HG02623 (cell line): ENCODE results near the gene NPTX1.

Source experiments
- ATAC-seq: cut with Tn5 transposase; IDR thresholded peaks from one replicate; pipeline ENCODE4 v1.9.1; 2021; ENCODE audit warnings: moderate library complexity; ENCODE audit not compliant: unreplicated experiment

Gene NPTX1

DNA sequence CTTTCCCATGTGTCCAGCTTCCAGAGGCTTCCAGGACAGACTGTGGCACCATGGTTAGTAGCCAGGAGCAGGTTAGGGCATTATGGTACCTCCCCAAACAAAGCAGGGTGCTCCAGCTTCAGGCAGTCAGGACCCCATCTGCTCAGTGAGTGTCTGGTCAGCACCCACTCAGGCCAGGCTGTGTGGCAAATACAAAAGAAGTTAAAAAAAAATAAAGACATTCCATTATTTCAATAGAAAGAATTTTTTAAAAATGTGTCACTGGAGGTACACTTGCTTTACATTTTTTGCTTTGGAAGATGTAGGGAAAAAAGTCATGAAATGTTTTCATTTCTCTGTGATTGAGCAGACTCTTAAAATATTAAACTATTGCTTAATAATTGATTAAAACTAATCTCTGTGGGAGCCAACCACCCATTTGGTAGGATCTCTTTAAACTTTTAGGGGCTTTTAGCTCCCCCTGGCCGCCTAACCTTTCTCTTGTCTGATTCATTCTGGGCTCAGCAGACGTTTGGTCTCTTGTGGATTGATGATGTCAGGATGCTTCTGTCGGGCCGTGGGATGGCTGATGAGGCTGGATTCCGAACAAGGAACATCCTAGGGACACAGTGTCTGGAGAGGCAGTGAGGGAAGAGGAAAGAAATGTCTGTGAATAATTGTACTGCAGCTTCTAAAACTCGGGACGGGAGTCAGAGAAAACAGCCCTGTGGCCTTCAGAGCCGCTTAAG lies 28.4 kb upstream of the NPTX1 start:
- ATAC-seq = no peak

DNA sequence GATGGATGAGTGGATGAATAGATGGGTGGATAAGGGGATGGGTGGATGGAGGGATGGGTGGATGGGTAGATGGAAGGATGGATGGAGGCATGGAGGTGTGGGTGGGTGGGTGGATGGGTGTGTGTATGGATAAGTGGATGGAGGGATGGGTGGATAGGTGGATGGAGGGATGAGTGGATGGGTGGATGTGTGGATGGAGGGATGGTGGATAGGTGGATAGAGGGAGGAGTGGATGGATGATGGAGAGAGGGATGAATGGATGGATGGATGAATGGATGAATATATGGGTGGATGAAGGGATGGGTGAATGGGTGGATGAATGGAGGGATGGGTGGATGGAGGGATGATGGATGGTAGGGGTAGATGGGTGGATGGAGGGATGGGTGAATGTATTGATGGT lies 27.5 kb upstream of the NPTX1 start:
- ATAC-seq = no peak

DNA sequence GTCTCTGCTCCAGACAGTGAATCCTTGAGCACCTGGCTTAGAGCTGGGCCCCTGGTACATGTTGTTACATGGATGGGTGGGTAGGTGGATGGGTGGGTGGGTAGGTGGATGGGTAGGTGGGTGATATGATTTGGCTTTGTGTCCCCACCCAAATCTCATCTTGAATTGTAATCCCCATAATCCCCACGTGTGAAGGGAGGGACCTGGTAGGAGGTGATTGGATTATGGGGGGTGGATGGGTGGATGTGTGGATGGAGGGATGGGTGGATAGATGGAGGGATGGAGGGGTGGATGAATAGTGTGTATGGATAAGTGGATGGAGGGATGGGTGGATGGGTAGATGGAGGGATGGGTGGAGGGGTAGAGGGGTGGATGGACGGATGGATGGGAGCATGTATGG lies 26.6 kb upstream of the NPTX1 start:
- no peak for ATAC-seq

DNA sequence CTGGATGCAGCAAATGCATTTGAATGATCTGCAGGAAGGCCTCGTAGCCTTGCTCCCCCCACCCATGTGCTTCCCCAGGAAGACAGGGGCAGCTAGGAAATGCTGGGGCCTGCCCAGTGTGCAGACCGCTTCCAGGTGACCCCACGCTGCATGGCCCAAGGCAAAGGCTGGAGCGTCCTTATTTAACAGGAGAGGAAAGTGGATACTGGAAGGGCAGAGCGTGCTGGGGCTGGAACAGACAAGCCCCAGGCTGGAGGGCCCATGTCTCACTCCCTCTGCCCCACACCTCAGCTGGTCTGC lies 26.1 kb upstream of the NPTX1 start:
- ATAC-seq = no peak

- no peak for ATAC-seq
These were observed 25.6 kb upstream of the NPTX1 start for GRCh38 chr17:80501741-80502577.

DNA sequence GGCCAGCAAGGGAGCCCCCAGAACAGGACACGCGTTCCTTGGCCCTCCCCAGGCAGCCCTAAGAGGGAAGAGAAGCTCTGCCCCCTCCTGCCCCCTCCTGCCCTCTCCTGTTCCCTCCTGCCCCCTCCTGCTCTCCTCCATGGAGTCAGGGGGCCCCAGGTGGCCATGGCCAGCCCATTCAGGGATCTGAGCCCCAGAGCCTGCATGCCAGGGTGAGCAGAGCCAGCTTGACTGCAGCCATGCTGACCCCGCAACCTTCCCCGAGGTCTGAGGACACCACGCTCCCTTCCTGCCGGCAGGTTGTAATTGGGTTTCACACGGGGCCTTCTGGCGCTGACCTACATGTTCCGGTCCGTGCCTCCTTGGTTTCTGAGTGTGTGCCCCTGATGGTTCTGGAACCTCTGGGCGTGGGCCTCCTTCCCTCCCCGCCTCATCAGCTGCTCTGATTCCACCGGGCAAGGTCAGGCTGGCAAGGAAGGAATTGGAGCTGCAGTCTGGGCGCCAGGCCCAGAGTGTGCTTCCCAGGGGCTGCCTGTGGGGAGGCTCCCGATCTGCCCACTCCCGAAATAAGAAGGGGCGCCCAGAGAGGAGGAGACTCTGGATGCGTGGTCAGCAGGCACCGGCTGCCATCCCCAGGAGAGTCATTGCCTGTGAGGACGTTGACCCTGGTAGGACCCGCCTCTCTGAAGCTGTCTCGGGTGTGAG lies 23.7 kb upstream of the NPTX1 start:
- ATAC-seq = no peak

GRCh38 chr17:80499560-80499959 lies 23.2 kb upstream of the NPTX1 start:
- ATAC-seq = no peak

GRCh38 chr17:80498920-80499410 lies 22.6 kb upstream of the NPTX1 start:
- no peak for ATAC-seq

DNA sequence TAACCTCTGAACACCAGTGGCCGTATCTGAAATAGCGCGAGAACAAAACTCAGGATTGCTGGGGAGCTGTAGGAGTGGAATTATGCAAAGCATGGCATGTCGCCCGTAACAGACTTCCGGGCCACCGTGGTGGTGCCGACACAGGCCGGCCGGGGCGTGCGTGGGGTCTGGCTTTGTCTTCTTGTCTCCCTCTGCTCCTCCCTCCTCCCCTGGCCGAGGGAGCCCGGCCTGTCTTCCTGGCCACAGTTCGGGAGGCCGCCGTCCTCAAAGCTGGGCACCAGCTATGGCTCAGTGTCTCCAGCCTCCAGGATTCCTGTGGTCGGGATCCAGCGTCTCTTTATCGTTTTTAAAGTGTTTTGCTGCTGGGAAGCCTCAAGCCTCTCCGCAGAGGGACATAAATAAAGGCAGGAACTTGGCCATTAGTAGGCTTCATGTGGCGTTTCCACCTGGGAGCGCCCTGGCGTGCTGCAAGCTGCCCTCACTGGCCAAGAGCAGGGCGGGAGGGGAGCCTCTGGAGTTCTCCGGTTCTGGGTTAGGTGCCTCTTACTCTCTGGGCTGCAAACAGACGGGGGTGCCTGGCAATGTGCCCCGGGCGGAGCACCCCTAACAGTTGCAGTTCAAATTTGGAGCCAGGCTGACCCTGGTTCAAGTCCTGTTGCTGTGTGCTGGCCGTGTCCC lies 22.0 kb upstream of the NPTX1 start:
- no peak for ATAC-seq

- ATAC-seq = no peak
These were observed 21.4 kb upstream of the NPTX1 start for GRCh38 chr17:80497726-80498241.

DNA sequence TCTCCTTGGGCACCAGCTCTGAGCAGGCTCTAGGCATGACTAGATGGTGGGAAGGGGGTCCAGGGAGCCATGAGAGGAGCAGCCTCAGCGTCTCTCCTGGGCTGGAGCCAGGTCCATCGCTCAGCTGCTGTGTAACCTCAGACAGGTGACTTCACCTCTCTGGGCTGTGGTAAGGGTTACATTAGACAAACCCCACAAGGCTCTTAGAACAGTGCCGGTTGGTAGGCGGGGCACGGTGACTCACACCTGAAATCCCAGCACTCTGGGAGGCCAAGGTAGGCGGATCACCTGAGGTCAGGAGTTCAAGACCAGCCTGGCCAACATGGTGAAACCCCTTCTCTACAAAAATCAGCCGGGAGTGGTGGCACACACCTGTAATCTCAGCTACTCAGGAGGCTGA lies 18.1 kb upstream of the NPTX1 start:
- ATAC-seq = no peak

GRCh38 chr17:80492343-80493136 lies 16.1 kb upstream of the NPTX1 start:
- no peak for ATAC-seq

- ATAC-seq = no peak
These were observed 15.3 kb upstream of the NPTX1 start for GRCh38 chr17:80491478-80492342.

- ATAC-seq = no peak
These were observed 11.1 kb upstream of the NPTX1 start for GRCh38 chr17:80487511-80487910.

- ATAC-seq = no peak
These were observed 10.3 kb upstream of the NPTX1 start for GRCh38 chr17:80486692-80487091.

DNA sequence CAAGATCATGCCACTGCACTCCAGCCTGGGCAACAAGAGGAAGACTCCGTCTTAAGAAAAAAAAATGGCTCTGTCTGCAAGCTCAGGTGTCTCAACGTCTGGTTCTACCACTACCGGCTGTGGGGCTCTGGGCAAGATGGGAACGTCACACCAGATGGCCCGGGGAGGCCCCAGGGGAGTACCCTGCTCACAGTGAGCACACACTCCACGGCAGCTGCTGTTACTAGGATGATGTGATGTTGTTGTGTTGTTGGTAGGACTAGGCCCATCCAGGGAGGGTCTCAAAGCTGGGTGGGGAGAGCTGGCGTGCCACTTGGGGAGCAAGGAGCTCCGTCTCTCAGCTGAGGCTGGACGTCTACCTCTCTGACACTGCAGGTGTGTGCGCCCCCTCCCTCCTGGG lies 9.4 kb upstream of the NPTX1 start:
- no peak for ATAC-seq

- no peak for ATAC-seq
These were observed 6.3 kb upstream of the NPTX1 start for GRCh38 chr17:80482555-80483308.

DNA sequence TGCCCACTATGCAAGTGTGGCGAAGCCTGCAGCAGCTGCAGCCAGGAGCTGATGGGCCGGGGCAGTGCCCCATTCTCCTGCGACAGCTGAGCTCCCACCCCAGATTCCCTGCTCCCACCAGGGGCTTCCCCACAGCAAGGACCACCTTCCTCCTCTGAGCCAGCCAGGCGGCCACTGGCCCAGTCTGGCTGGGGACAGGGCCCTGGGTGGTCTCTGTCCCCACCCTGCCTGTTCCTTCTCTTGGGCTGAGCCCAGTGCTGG lies 5.6 kb upstream of the NPTX1 start:
- ATAC-seq = no peak
